Loucy (cell line): ENCODE measurements around the gene CELA3B.
A peak's percentile ranks its signal among the peaks of the same experiment; 100 is the strongest.
"Not testable (repeated sequence)": the region's sequence is repeated elsewhere in the genome, so short reads cannot be mapped to it uniquely, and the experiment has no call there.

Experiments
- H2AFZ ChIP-seq: fragments of 200-600 bp; sonication (generic); 2 replicates; pipeline ENCODE4 v1.6.0; 2016; ENCODE audit warnings: antibody characterized with exemption, mild to moderate bottlenecking, low read length, moderate library complexity
- H3F3A ChIP-seq: fragments of 200-600 bp; 2 replicates; pipeline ENCODE4 v1.6.0; 2016; ENCODE audit warnings: antibody characterized with exemption, low read depth, mild to moderate bottlenecking
- H3K27me3 ChIP-seq: fragments of 200-600 bp; sonication (generic); 2 replicates; pipeline ENCODE4 v1.6.1; 2014; ENCODE audit warnings: low read length, mild to moderate bottlenecking; ENCODE audit not compliant: insufficient read depth, poor library complexity, severe bottlenecking
- H3K36me3 ChIP-seq: fragments of 200-600 bp; sonication (generic); 2 replicates; pipeline ENCODE4 v1.6.1; 2016; ENCODE audit warnings: low read length; ENCODE audit not compliant: insufficient read depth
- H3K4me1 ChIP-seq: fragments of 200-600 bp; sonication (generic); 2 replicates; pipeline ENCODE4 v1.5.1; 2014; ENCODE audit warnings: low read length, mild to moderate bottlenecking; ENCODE audit not compliant: insufficient read depth, poor library complexity, severe bottlenecking
- H3K4me2 ChIP-seq: fragments of 200-600 bp; sonication (generic); 2 replicates; pipeline ENCODE4 v1.6.0; 2014; ENCODE audit warnings: antibody characterized with exemption, low read length, low read depth, mild to moderate bottlenecking; ENCODE audit not compliant: poor library complexity, severe bottlenecking
- H3K4me3 ChIP-seq: fragments of 200-600 bp; sonication (generic); 2 replicates; pipeline ENCODE4 v1.5.1; 2014; ENCODE audit warnings: low read length, mild to moderate bottlenecking, mixed read lengths; ENCODE audit not compliant: poor library complexity, severe bottlenecking
- H3K79me2 ChIP-seq: fragments of 200-600 bp; sonication (generic); 2 replicates; pipeline ENCODE4 v1.6.1; 2014; ENCODE audit warnings: low read length; ENCODE audit not compliant: insufficient read depth
- H3K9ac ChIP-seq: fragments of 200-600 bp; sonication (generic); 2 replicates; pipeline ENCODE4 v1.6.0; 2014; ENCODE audit warnings: mild to moderate bottlenecking, low read depth, low read length, moderate library complexity; ENCODE audit not compliant: poor library complexity, severe bottlenecking
- H3K9me2 ChIP-seq: fragments of 200-600 bp; sonication (generic); replicated peaks from 2 replicates; pipeline ENCODE4 v1.6.1; 2016; ENCODE audit warnings: low read depth, low read length, mixed read lengths
- H3K9me3 ChIP-seq: fragments of 200-600 bp; sonication (generic); 2 replicates; pipeline ENCODE4 v1.6.1; 2014; ENCODE audit warnings: mild to moderate bottlenecking, antibody characterized with exemption, low read length, low read depth; ENCODE audit not compliant: insufficient read depth
- H4K20me1 ChIP-seq: fragments of 200-600 bp; sonication (generic); 2 replicates; pipeline ENCODE4 v1.6.0; 2014; ENCODE audit warnings: antibody characterized with exemption, low read length, mild to moderate bottlenecking; ENCODE audit not compliant: insufficient read depth, poor library complexity, severe bottlenecking
- EZH2phosphoT487 ChIP-seq: fragments of 200-600 bp; IDR thresholded peaks from 2 replicates; pipeline ENCODE4 v1.6.1; 2018; ENCODE audit warnings: antibody characterized with exemption, mild to moderate bottlenecking, moderate library complexity, borderline replicate concordance
- TF ChIP-seq, protein P1 (sequence below): fragments of 200-600 bp; sonication (generic); conservative IDR thresholded peaks from 2 replicates; pipeline ENCODE4 v1.5.1; 2014; ENCODE audit warnings: mild to moderate bottlenecking, antibody characterized with exemption, low read length

The CELA3B gene

DNA sequence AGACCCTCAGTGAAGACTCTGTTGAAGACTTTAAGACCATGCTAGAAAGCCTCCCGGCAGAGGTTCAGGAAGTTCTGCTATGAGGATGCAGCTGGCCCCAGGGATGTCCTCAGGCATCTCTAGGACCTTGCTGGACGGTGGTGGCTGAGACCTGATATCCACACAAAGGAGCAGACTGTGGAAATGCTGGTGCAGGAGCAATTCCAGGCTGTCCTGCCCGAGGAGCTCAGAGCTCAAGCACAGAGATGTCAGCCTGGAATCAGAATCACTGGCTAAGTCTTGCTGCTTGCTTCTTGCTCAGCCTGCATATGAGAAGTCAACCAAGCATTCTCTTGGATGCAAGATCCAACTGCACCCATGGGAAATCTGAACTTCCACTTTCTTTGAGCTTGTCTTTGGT, 53.7 kb downstream of the CELA3B start:
- Histone ChIP-seq H3K9me3 (no peaks in the 10 kb centered on the region), H2AFZ (no peak overlapping the region), H3F3A (no peaks in the 10 kb centered on the region), H3K4me2 (no peak overlapping the region), H3K36me3 (no peaks in the 10 kb centered on the region), H3K9me2 (no peaks in the 10 kb centered on the region), H4K20me1 (peaks cover 8% of the 10 kb centered on the region), H3K4me3 (no peak overlapping the region), H3K9ac (no peak overlapping the region), H3K79me2 (peaks cover 13% of the 10 kb centered on the region), H3K27me3 (no peaks in the 10 kb centered on the region), H3K4me1 (peaks cover 5% of the 10 kb centered on the region)
- TF ChIP-seq, protein P1, sequence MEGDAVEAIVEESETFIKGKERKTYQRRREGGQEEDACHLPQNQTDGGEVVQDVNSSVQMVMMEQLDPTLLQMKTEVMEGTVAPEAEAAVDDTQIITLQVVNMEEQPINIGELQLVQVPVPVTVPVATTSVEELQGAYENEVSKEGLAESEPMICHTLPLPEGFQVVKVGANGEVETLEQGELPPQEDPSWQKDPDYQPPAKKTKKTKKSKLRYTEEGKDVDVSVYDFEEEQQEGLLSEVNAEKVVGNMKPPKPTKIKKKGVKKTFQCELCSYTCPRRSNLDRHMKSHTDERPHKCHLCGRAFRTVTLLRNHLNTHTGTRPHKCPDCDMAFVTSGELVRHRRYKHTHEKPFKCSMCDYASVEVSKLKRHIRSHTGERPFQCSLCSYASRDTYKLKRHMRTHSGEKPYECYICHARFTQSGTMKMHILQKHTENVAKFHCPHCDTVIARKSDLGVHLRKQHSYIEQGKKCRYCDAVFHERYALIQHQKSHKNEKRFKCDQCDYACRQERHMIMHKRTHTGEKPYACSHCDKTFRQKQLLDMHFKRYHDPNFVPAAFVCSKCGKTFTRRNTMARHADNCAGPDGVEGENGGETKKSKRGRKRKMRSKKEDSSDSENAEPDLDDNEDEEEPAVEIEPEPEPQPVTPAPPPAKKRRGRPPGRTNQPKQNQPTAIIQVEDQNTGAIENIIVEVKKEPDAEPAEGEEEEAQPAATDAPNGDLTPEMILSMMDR = no peak
- TF ChIP-seq EZH2phosphoT487 = no peak

DNA sequence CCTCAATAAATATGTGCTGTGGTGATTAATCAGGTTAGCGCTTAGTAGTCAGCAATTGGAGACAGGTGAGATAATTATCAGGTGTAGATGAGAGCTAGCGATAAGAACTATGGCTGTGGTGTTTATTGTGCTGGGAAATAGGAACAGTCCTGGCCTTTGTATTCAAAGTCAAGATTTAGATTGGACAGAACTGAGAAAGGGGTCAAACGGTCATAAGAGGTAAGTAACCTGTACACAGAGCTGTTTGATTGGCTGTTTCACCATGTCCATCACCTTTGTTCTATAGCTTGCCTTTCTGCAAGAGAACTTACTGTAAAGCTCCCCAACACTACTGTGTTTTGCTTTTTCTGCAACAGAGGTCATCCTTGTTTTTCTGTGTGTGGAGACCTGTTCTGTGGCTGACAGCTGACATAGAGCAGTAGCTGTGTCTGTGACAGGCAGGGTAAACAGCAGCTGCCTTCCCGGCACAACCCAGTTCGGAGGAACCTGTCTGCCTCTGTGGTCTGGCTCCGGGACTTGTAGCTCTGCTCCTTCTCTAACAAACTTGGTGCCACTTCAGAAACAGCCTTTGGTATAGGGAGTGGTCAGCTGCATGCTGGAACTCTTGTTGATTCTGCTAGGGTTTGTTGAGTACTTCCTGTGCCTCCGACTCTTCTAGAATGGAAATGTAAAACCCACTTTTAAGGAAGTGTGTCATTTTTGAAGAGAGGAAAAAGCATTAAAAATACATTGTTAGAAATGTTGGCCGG, 54.6 kb downstream of the CELA3B start:
- Histone ChIP-seq H3K9me3 (no peaks in the 10 kb centered on the region), H3K4me3 (no peak overlapping the region), H3K9me2 (no peaks in the 10 kb centered on the region), H3K9ac (no peak overlapping the region), H3K4me2 (no peak overlapping the region), H3K27me3 (no peaks in the 10 kb centered on the region), H3F3A (no peaks in the 10 kb centered on the region), H3K79me2 (peaks cover 7% of the 10 kb centered on the region), H4K20me1 (peaks cover 2% of the 10 kb centered on the region), H3K4me1 (peaks cover 3% of the 10 kb centered on the region), H2AFZ (no peak overlapping the region), H3K36me3 (no peaks in the 10 kb centered on the region)
- TF ChIP-seq, protein P1 = no peak
- no peak for TF ChIP-seq EZH2phosphoT487

DNA sequence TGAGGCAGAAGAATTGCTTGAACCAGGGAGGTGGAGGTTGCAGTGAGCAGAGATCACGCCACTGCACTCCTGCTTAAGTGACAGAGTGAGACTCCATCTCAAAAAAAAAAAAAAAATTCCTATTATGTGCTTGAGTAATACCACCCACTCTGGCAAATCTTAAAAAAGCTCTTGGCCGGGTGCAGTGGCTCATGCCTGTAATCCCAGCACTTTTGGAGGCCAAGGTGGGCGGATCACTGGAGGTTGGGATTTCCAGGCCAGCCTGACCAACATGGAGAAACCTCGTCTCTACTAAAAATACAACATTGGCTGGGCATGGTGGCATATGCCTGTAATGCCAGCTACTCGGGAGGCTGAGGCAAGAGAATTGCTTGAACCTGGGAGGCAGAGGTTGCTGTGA, 58.0 kb downstream of the CELA3B start:
- H4K20me1 ChIP-seq, H3K9ac ChIP-seq, H2AFZ ChIP-seq, H3K79me2 ChIP-seq, H3K9me3 ChIP-seq, H3K9me2 ChIP-seq, H3K36me3 ChIP-seq, H3K27me3 ChIP-seq, H3F3A ChIP-seq, H3K4me3 ChIP-seq, H3K4me2 ChIP-seq: not testable (repeated sequence)
- peaks cover 17% of the 10 kb centered on the region for H3K4me1 ChIP-seq

DNA sequence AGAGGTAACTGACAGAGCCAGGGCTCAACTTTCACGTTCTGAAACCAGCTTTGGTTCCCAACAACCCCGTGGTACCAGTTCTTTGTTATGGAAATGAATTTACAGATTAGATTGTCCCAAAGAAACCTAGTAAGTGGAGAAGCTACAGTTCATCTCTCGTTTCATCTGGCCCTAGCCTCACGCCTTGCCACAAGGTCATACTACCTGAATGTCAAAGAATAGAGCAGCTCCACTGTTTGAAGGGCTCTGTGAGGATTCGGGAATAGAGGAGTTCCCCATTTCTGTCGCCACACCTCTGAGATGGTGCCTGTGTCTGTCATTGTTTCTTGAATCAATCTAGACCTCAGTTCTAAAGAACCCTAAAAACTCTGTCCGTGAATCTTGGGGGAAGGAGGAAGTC, 60.7 kb downstream of the CELA3B start:
- peaks cover 31% of the 10 kb centered on the region for H3K4me1 ChIP-seq
- no peaks in the 10 kb centered on the region for H3K36me3 ChIP-seq
- H3K27me3 ChIP-seq = no peaks in the 10 kb centered on the region
- no peaks in the 10 kb centered on the region for H3K79me2 ChIP-seq
- TF ChIP-seq, protein P1 = no peak
- TF ChIP-seq EZH2phosphoT487 = no peak
- H3F3A ChIP-seq = peaks cover 3% of the 10 kb centered on the region; the same call in 1 of the 2 replicates
- peak overlapping the region; percentile 46; the same call in 1 of the 2 replicates for H2AFZ ChIP-seq
- H4K20me1 ChIP-seq = no peaks in the 10 kb centered on the region
- no peak overlapping the region for H3K4me3 ChIP-seq
- no peaks in the 10 kb centered on the region for H3K9me3 ChIP-seq
- H3K9me2 ChIP-seq = no peaks in the 10 kb centered on the region
- H3K4me2 ChIP-seq = no peak overlapping the region
- no peak overlapping the region for H3K9ac ChIP-seq
